GM19193 (cell line): ENCODE results near the gene SCAF4.

Experiments
- POLR2A ChIP-seq: IDR thresholded peaks from 4 replicates; pipeline ENCODE4 v1.6.1; 2011; ENCODE audit not compliant: insufficient read depth, insufficient read length; ENCODE audit errors: extremely low read depth

The SCAF4 gene

DNA sequence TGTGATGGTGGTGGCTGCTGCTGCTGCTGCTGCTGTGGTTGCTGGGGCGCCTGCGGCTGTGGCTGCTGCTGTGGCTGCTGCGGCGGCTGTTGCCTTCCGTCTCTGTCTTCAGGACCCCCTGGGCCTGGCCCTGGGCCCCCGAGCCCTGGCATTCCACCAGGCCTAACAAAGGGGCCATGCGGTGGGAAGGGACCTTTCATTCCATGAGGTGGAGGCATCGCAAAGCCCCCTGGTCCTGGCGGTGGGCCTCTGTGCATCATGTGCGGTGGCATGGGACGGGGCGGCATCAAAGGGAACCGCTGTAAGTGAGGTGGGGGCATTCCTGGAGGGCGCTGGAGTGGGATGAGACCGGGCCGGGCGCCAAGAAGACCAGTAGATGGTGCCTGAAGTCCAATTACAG lies 60.0 kb downstream of the SCAF4 start:
- no peak for TF ChIP-seq POLR2A

DNA sequence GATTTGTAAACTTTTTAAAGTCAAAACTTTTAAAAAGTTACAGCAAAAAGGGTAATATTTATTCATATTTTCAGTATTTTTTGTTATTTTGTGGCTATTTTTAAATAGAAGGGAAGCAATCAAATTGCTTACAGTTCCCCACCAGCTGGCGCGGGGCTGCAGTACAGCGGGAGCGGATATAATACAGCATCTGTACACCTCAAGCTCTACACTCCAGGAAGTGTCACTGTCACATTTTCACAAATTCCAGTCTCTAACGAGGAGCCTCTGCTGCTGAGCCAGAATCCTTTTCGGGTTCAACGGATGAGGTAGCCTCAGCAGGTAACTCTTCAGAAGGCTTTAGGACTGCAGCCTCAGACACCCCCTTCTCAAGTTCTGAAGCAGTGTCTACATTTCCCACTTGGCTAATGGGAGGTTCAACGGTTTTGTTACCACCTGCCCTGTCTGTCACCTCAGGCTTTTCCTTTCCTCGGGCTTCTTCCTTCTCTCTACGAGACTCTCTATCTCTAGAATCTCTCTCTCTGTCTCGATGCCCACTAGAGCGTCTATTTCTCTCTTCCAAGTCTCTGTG lies 60.7 kb downstream of the SCAF4 start:
- TF ChIP-seq POLR2A, result no peak

DNA sequence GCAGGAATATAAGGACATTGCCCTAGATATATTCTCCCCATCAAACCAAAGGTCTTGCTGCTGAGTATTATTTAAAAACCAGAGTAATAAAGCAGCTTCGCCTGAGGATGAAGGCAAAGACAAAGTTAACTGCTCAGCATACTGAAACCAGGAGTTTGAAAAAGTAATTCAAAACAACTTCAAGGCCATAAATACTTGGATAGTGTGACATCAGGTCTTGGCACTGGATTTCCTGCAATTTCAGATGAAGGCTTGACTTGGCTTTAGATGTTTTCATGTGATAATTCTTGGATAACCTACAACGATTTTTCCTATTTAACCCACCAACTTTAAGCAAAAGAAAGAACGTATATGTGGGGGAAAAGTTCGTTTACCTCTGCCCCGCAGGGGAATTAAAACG lies 61.8 kb downstream of the SCAF4 start:
- TF ChIP-seq POLR2A, result no peak

DNA sequence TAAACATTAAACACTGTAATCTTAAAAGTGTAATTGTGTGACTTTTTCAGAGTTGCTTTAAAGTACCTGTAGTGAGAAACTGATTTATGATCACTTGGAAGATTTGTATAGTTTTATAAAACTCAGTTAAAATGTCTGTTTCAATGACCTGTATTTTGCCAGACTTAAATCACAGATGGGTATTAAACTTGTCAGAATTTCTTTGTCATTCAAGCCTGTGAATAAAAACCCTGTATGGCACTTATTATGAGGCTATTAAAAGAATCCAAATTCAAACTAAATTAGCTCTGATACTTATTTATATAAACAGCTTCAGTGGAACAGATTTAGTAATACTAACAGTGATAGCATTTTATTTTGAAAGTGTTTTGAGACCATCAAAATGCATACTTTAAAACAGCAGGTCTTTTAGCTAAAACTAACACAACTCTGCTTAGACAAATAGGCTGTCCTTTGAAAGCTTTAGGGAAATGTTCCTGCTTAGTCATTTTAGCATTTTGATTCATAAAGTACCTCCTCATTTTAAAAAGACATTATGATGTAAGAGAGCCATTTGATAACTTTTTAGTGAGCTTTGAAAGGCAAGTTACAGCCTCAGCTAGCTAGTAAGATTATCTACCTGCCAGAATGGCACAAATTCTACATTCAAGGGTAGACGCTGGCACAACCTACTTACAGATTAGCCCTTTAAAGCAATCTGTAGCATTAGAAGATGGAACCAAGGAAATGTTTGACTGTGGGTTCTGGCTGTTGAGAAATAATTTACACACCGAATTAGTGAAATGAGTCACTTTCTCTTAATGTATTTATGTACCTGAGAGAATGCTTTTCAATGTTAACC lies 63.0 kb downstream of the SCAF4 start:
- TF ChIP-seq POLR2A, result no peak

DNA sequence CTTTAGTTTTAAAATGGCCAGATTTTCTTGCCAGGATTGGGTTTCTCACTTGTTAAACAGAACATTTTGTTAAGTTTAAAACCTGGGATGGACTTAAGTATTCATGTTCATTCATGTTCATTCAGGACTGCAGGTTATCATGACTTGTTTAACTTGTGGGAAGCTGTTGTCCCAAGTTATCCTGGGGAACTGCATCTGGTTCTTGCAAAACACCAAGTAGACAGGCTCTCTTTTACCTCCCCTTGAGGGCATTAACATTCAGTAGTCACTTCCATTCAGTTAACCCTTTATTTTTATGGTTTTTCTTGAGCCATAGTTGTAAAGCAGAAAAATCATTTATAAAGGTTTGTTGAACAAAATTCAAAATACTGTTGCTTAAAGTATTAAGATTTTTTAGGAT lies 64.3 kb downstream of the SCAF4 start:
- no peak for TF ChIP-seq POLR2A

DNA sequence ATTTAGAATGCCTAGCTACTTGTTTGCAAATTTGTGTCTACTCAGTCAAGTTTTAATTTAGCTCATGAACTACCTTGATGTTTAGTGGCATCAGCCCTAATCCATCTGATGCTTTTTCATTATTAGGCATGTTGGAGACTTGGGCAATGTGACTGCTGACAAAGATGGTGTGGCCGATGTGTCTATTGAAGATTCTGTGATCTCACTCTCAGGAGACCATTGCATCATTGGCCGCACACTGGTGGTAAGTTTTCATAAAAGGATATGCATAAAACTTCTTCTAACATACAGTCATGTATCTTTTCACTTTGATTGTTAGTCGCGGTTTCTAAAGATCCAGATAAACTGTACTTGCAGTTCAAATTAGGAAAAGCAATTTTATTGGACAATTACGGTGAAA lies 64.8 kb downstream of the SCAF4 start:
- TF ChIP-seq POLR2A, result no peak

DNA sequence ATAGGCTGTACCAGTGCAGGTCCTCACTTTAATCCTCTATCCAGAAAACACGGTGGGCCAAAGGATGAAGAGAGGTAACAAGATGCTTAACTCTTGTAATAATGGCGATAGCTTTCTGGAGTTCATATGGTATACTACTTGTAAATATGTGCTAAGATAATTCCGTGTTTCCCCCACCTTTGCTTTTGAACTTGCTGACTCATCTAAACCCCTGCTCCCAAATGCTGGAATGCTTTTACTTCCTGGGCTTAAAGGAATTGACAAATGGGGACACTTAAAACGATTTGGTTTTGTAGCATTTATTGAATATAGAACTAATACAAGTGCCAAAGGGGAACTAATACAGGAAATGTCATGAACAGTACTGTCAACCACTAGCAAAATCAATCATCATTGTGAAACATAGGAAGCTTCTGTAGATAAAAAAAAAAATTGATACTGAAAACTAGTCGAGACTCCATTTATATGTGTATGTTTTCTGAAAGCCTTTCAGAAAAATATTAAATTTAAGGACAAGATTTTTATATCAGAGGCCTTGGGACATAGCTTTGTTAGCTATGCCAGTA lies 65.4 kb downstream of the SCAF4 start:
- TF ChIP-seq POLR2A, result no peak

DNA sequence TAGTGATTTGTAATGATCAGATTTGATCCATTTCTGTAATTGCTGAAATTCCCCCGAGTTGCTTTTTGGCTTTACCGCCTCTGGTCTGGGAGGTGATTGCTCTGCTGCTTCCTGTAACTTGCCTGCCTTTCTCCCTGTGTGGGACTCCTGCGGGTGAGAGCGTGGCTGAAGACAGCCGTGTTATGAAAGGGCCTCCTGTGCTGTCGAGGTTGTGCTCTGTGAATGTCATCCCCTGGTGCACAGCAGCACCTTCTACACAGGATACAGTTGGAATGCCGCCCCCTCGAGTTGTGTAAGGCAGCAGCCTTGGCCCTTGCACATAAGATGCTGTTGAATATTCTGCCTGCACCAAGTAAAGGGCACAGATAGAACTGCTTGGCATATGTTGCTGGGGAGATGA lies 66.5 kb downstream of the SCAF4 start:
- TF ChIP-seq POLR2A, result no peak

DNA sequence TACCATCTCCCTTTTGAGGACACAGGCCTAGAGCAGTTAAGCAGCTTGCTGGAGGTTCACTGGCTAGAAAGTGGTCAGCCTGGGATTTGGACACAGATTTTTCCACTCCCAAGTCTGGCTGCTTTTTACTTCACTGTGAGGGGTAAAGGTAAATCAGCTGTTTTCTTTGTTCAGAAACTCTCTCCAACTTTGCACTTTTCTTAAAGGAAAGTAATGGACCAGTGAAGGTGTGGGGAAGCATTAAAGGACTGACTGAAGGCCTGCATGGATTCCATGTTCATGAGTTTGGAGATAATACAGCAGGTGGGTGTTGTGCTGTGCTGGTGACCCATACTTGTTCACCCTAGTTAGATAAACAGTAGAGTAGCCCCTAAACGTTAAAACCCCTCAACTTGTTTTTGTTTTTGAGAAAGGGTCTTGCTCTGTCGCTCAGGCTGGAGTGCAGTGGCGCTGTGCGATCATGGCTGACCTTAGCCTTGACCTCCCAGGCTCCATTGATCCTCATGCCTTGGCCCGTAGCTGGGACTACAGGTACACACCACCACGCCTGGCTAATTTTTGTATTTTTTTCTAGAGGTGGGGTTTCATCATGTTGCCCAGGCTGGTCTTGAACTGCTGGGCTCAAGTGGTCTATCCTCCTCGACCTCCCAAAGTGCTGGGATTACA lies 68.2 kb downstream of the SCAF4 start:
- TF ChIP-seq POLR2A, result no peak

DNA sequence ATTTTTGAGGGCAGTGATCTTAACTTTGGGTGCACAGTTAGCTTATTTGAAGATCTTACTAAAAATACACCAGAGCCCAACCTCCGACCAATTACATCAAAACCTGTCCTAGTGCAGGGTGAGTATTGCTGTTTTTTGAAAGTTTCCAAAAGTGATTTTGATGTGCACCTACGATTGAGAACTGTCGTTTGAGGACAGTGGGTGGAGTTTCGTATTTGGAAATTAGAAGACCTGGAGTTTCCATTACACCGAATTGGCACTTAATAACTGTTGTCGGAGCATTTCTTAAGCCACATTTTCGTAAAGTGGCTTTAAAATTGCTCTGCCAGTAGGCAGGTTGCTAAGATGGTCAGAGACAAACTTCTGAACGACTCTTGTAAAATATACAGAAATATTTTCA lies 71.3 kb downstream of the SCAF4 start:
- TF ChIP-seq POLR2A, result no peak

DNA sequence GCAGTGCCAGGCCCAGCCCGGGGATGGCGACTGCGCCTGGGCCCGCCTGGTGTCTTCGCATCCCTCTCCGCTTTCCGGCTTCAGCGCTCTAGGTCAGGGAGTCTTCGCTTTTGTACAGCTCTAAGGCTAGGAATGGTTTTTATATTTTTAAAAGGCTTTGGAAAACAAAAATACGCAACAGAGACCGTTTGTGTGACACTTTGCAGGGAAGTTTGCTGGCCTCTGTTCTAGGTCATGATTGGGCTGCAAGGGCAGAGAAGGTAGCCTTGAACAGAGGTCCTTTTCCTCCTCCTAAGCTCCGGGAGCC lies 71.7 kb downstream of the SCAF4 start:
- no peak for TF ChIP-seq POLR2A

DNA sequence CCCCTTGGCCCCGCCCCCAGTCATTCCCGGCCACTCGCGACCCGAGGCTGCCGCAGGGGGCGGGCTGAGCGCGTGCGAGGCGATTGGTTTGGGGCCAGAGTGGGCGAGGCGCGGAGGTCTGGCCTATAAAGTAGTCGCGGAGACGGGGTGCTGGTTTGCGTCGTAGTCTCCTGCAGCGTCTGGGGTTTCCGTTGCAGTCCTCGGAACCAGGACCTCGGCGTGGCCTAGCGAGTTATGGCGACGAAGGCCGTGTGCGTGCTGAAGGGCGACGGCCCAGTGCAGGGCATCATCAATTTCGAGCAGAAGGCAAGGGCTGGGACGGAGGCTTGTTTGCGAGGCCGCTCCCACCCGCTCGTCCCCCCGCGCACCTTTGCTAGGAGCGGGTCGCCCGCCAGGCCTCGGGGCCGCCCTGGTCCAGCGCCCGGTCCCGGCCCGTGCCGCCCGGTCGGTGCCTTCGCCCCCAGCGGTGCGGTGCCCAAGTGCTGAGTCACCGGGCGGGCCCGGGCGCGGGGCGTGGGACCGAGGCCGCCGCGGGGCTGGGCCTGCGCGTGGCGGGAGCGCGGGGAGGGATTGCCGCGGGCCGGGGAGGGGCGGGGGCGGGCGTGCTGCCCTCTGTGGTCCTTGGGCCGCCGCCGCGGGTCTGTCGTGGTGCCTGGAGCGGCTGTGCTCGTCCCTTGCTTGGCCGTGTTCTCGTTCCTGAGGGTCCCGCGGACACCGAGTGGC lies 72.2 kb downstream of the SCAF4 start, which contains the start of gene SOD1:
Gene SOD1, plus strand, starts transcription at position 158 of the 723 bp plus-strand sequence. Its CDS starts 77 bp downstream, at position 235.
- peak; percentile 98 for TF ChIP-seq POLR2A

DNA sequence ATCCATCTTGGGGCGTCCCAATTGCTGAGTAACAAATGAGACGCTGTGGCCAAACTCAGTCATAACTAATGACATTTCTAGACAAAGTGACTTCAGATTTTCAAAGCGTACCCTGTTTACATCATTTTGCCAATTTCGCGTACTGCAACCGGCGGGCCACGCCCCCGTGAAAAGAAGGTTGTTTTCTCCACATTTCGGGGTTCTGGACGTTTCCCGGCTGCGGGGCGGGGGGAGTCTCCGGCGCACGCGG lies 72.7 kb downstream of the SCAF4 start:
- no peak for TF ChIP-seq POLR2A

DNA sequence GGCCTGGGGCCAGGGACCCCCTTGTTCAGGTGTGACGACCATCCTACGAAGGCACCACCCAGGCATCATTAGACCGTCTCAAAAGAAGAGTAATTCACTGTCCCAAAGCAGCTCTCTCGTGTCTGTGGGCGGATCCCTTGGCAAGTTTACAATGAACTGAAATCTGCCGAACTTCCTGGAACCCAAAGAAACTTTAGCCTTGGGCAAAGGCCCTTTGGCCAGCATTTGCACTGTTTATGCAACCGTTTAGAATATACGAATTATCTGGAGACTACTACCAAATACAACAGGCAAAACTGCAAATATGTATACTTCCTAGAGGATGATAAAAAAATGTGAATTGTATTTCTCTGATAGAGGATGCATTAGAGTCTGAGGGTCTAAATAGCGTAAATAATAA lies 73.9 kb downstream of the SCAF4 start:
- no peak for TF ChIP-seq POLR2A

DNA sequence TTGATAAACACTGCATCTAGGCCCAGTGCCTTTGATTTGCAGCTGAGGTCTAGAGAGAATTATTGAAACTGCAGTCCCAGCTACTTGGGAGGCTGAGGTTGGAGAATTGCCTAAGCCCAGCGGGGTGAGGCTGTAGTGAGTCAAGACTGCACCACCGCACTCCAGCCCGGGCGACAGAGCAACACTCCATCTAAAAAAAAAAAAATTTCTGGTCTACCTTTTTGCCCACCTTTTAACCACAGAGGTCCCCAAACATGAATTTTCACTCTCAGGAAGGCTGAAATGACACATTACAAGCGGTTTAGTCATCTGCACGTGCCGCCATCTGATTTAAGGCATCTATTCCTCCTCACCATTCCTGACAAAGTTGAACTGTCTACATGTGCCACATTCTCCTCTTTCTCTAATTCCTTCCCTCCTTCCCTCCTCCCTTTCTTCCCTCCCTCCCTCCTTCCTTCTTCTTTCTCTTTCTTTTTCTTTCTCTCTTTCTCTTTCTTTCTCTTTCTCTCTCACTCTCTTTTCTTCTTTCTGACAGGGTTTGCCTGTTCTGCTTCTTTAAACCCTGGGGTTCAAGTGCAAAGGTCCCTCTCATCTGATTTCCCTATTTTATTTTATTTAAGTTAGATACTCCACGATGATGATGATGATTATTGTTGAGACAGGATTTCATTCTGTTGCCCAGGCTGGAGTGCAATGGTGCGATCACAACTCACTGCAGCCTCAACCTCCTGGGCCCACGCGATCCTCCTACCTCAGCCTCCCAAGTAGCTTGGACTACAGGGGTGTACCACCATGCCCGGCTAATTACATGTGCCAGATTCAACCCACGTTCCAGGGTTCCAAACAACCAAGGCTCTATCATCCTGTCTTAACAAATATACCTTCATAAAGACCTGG lies 75.5 kb downstream of the SCAF4 start:
- TF ChIP-seq POLR2A, result no peak

DNA sequence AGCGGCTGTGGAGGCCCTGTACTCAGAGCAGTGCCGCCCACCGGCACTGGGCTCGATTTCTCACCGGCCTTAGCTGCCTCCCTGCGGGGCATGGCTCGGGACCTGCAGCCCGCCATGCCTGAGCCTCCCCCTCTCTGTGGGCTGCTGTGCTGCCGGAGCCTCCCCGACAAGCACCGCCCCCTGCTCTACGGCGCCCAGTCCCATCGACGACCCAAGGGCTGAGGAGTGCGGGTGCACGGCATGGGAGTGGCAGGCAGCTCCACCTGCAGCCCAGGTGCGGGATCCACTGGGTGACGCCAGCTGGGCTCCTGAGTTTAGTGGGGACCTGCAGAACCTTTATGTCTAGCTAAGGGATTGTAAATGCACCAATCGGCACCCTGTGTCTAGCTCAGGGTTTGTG lies 77.6 kb downstream of the SCAF4 start:
- no peak for TF ChIP-seq POLR2A
